ENCODE results near the gene FHIT. TPM values are rescaled to one million over a fixed set of nuclear protein-coding genes. Genes with fewer than 3 reads are reported as not detected.

Gene FHIT
- total RNA-seq, 4 donors from 2014 or later = 4.4 to 10.6 (median 8.4) TPM

DNA sequence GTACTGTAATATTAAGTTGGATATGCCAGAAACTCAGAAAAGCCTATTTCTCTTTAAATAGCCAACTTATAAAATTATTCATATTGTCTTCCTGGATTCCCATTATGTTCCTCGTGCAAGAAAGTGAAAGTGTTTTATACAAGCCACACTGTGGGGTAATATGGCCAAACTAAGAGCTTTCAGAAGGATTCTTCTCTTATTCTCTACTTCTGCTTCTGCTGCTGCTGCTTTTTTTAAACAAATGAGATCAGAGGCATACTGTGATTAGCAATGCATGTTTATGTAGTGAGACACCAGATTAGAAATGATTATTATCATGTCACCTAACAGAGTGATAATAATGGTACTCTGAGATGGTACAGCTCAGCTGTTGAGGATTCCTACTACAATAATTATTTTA is 1174.9 kb downstream of the FHIT start:
- TF ChIP-seq, protein P1, sequence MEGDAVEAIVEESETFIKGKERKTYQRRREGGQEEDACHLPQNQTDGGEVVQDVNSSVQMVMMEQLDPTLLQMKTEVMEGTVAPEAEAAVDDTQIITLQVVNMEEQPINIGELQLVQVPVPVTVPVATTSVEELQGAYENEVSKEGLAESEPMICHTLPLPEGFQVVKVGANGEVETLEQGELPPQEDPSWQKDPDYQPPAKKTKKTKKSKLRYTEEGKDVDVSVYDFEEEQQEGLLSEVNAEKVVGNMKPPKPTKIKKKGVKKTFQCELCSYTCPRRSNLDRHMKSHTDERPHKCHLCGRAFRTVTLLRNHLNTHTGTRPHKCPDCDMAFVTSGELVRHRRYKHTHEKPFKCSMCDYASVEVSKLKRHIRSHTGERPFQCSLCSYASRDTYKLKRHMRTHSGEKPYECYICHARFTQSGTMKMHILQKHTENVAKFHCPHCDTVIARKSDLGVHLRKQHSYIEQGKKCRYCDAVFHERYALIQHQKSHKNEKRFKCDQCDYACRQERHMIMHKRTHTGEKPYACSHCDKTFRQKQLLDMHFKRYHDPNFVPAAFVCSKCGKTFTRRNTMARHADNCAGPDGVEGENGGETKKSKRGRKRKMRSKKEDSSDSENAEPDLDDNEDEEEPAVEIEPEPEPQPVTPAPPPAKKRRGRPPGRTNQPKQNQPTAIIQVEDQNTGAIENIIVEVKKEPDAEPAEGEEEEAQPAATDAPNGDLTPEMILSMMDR (IDR thresholded peaks at IDR 0.05; ENCODE audit: low read depth) = no peak

DNA sequence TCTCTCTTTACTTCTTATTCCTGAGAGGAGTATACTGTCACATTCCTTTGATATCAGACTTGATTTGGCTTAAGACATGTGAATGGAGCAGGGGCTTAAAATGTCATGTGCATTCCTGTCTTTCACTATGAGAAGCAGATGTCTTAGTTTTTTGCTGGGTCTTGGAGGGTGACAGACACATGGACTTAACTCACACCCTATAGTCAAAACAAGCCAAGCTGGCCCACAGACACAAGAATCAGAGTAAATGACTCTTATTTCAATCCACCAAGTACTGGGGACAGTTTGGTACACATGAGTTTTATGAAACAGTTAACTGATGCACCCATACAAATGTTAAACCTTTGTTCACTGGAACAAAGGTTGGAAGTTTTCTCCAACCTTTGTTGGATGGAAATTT is 1177.3 kb downstream of the FHIT start:
- TF ChIP-seq, protein P1 (IDR thresholded peaks at IDR 0.05; ENCODE audit: low read depth) = no peak

DNA sequence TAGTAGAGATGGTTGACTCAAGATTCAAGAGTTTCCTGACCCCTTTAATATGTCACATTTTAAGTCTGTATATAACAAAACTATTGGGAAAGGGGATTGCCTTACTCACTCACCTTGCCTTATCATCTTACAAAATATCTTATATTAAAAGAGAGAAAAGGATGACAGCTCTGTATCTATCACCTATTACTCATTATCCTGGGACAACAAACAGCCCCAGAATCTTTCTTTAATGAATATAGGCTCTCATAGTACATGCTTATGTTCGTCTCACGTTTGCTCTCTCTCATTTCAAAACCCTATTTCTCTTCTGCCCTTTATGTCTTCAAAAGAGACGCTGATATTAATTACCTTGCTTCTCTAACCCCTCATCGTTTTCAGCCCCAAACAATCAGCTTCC is 1178.0 kb downstream of the FHIT start:
- TF ChIP-seq, protein P1 (IDR thresholded peaks at IDR 0.05; ENCODE audit: low read depth) = no peak

DNA sequence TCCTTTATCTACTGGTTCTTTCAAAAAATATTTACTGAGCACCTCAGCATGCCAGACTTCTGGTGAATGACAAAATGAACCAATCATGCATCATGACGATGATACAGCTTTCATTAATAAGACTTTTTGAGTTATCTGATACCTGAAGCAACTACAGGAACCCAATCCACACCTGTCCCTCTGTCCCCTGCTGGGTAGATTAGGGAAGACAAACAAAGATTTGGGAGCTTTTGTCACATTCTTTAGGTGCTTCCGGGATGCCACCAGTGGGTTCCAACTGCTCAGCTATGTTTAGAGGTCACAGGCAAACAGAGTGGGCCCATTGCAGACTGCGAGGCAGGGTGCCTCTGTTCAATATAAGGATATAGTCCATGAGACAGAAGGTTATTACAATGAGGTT is 1180.9 kb downstream of the FHIT start:
- TF ChIP-seq, protein P1 (IDR thresholded peaks at IDR 0.05; ENCODE audit: low read depth) = no peak

DNA sequence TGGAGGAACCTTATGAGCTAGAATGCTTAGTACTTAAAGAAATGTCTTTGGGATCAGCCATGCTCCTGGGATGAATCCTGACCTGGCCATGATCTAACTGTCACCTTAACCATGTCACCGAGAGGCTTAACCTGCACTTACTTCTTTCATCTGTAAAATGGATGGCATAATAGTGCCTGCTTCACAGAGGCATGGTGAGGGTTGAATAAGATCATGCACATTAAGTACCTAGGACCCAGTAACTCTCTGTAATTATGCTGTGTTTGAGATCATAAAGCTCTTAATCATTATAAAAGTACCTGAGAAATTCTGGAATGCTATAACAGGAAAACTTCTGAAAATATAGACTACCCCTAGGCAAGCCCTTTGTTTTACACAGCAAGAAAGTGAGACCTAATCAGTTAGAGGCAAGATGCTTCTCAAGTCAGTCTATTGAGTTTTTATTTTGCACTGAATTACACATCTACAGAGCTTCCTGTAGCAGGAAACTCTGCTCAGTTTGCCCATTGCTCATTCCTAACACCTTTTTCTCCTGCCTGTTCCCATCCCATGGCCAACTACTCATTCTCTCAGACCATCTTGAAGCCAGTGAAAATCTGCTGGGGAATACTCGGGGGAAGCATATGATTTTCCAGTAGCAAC is 1185.9 kb downstream of the FHIT start:
- TF ChIP-seq, protein P1 (IDR thresholded peaks at IDR 0.05; ENCODE audit: low read depth) = no peak

DNA sequence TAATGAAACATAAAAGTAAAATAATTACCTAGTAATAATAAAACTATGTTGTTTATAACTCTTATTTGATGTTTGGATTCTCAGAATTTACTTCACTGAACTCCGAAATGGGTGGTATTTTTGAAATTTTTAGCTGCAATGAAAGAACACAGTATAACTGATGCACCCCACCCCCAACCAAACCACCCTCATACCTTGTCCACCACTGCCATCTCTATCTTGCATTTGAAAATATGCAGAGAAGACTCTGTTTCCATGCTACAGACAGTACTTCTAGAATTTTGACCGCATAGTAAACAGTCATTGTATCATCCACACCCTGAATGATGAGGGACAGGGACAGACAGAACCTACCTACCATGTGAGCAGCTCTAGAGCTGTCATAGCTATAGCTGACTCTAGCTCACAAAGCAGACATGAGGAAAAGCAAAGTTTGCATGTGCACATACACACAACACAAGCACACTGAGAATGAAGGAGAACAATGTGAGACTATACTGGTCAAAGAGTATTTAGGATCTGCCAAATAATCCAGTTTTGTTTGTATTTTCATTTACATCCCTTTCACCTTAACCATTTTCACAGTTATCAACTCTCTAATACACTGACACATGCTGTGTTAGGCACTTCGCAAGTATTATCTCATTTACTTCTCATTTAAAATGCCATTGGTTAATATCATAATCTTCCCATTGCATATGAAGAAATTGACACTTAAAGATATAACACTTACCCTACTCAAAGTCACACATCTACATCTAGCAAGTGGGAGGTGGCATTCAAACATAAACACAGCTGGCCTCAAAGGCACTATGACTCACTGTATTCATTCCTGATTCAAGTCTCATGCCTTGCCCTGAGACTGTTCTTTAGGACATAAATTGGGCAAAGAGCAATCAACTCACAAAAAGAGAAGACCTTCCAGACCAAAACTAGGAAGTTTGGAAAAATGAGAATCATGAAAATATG is 1186.8 kb downstream of the FHIT start:
- TF ChIP-seq, protein P1 (IDR thresholded peaks at IDR 0.05; ENCODE audit: low read depth) = no peak

DNA sequence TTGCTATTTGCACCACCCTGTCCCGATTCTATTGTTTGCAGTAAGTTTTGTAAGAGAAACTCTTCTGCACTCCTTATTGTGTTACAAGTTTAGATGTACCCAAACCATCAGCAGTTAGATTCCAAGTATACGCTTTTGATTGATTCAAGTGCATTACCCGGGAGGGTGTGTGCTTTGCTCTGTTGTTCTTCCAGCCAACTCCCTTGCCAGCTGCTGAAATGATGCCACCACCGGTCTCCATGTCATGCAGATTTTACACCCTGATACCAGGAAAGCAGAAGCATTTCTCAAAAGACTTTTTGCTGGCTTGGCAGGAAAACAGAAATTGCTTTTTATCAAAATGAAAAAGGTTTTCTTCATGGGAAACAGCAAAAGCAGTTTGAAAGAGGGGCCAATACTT is 1194.8 kb downstream of the FHIT start:
- TF ChIP-seq, protein P1 (IDR thresholded peaks at IDR 0.05; ENCODE audit: low read depth) = no peak

All from subcutaneous adipose tissue (tissue), 4 donors.